HG02571 (cell line): ENCODE measurements around the gene PCLO.
"Not testable (repeated sequence)": the region's sequence is repeated elsewhere in the genome, so short reads cannot be mapped to it uniquely, and the experiment has no call there.

Experiments
- ATAC-seq: cut with Tn5 transposase; IDR thresholded peaks from one replicate; pipeline ENCODE4 v1.9.1; 2021; ENCODE audit warnings: mild to moderate bottlenecking, moderate library complexity; ENCODE audit not compliant: unreplicated experiment

PCLO gene

DNA sequence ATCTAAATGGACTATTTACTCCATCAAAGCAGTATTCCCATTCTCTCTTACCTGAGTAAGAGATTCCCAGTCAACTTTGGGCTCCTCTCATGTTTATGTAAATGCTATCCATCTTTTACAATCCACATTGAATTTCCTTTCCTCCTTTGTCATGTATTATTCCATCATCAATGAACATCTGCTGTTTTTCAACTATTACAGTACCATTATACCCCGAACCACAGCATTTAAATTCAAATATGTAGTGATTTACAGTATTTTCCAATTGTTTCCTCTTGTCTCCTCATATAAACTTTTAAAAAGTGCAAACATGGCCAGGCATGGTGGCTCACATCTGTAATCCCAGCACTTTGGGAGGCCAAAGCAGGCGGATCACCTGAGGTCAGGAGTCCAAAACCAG lies 20.3 kb downstream of the PCLO start:
- ATAC-seq, result no peak

DNA sequence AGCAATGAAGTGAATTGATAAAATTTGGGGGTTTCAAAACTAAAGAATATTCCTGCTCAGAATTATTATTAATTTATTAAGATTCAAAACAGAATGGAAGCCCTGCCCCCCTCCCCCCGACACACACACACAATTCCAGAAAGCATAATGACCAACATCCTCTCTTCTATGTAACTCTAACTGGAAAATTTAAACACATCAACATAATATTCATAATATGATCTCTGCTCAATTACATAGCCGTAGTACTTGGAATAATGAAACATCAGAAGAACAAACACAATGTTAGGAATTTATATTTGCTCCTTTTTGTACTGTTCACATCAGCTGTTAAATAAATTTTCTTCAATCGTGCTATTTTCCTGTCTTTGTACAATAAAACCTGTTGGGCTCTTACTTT lies 20.8 kb downstream of the PCLO start:
- ATAC-seq, result no peak

DNA sequence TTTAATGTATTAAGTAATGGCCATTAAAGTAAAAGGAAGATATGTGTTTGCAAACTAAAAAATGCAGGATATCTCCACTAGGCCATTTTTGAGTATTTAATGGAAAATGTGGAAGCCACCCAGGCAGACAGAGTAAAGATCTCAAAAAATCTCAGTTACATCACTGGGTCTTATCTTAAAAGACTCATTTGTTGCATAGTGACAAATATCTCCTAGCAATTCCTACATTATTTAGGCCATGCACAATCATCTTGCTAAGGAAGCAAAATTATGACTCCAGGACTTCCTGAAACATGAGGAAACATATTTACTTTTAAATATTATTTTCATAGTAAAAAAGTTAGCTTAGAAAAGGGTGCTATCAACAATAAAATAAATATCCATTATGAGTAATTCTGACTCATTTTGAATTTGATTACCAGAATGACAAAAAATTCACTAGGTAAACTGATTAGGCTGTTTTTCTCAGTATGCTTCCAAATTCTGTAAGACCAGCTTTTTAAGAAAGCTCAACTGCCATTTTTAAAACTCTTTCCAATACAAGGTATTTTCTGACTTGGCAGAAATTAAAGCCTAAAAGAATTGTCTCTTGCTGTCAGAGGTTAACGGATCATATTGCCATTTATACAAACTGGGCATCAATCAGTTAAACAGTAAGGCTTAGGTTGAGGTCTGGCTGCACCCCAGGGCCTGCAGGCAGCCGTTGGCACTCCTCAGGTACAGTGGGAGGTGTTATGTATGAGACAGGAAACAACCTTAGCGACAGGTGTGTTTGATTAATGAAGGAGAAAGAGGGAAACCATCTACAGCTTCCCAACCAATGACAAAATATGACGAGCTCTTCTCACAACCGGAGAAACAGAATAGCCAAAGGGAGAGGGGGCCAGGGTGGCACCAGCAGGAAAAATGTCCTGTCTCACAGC lies 31.8 kb downstream of the PCLO start:
- ATAC-seq, result no peak

DNA sequence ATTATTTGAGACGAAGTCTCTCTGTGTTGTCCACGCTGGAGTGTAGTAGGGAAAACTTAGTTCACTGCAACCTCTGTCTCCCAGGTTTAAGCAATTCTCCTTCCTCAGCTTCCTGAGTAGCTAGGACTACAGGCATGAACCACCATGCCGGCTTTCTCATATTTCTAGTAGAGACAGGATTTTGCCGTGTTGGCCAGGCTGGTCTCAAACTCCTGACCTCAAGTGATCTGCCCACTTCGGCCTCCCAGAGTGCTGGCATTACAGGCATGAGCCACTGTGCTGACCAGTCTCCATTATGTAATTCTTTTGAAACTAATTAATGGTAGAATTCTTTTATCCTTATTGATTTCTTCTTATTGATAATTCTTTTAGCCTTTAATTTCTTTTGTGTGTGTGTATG lies 32.5 kb downstream of the PCLO start:
- ATAC-seq, result no peak

DNA sequence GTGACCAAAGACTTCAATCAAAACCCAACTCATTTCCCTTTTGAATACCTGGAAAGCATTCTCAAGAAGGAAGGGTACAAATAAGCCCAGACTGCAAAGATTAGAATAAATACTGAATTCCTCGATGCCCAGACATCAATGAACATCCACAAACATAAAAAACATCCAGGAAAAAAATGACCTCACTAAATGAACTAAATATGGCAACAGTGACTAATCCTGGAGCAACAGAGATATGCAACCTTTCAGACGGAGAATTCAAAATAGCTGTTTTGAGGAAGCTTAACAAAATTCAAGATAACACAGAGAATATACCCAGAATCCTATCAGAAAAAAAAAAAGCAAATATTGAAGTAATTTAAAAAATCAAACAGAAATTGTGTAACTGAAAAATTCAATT lies 43.2 kb downstream of the PCLO start:
- ATAC-seq, result no peak

DNA sequence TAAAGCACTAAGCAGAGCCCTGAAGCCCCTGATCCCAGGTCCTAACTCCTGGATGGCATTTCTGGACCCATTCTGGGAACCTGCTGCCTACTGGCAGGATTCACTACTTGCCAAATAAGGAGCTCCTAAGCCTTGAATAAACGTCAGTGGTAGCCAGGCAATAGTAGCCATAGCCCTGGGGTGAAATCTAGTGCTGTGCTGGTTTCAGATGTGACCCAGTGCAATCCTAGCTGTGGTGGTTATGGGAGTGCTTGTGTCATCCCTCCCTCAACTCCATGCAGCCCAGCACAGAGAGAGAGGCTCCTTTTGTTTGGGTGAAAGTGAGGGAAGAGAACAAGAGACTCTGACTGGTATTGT lies 43.7 kb downstream of the PCLO start:
- ATAC-seq, result no peak

DNA sequence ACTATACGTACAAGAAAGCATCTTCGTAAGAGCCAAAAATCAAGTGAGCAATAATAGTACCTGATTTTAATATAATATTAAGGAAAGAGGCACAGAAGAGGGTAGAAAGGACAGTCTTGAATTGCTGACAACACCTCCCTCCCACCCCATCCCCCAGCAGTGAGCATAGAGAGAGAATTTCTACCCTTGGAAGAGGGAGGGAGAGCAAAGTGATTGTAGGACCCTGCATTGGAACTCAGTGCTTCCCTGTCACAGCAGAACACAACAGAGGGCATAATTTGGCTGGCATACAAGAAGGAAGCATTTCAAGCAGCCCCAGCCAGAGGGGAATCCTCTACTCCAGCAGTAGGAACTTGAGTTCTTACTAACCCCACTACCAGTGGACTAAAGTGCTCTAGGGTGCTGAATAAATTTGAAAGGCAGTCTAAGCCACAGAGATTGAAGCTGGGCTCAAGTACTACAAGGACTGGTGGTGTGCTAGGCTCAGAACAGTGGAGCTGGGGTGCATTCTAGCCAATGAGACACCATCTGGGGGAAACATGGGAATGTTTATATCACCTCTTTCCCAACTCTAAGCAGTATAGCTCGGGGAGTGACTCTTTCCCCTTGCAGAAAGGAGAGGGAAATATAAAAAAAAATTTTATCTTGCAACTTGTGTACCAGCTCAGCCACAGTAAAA lies 44.2 kb downstream of the PCLO start:
- no peak for ATAC-seq

DNA sequence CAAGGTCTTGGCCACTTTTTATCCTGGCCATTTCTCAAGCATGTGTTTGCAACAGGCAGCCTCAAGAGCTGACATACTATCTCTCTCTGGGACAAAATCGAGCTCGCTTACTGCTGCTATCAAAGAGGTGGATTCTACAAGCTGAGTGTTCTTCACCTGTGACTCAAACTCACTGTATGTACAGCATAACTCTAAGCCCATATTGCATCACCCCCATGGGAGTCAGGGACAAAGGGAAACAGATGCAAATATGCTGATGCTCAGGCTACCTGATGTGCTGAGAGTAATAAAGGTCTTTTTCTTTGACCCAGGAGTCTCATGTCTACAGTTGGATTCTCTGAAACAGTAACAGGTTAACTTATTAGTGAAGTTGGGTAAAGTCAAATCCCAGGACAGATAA lies 45.2 kb downstream of the PCLO start:
- ATAC-seq, result no peak

DNA sequence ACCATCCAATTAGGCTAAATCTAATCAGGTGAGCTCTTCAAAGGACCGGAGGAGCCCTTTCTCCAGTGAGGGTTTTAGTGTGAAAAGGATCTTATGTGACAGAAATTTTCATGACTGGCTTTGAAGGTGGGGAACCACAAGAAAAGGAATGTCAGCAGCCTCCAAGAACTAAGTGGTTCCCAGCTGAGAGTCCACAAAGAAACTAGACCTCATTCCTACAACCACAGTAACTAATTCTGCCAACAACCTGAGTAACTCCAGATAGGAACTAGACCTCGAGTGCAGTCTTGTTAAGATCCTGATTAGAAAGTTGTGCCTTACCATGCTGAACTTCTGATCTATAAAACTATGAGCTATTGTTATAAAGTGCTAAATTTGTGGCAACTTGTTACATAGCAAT lies 51.3 kb downstream of the PCLO start:
- ATAC-seq, result no peak

DNA sequence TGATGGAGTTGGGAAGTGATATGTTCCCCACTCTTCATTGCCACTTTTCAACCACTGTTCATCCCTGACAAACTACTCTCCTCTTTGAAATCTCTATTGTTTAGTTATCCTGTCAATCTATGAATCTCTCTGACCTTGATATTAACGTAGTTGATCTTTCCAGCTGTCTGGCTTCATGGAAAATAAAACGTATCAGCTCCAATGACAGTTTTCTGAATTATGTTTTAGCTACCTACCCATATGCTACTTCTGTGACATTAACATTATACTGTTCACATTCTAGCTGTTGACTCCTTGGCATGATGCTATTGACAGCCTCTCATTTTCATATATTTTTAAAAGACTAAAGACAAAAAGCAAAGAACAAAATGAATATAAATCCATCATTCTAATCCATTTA lies 53.3 kb downstream of the PCLO start:
- no peak for ATAC-seq

DNA sequence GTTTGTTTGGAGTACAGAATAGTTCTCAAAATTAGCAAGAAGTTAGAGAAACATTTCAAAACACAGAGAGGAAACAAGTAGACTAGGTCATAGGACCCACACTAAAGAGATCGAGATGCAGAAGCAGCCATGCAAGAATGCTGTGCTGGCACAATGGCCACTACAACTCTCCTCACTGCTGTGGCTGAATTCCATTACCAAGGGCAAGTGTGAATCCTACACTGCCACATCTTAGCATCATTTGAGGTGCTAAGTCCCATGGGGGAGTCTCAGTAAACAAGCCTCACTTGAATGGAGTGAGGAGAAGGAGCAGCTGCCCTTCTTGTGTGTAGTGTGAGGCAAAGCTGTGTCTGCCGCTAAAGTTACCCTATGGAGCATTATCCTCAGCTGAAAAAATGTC lies 56.7 kb downstream of the PCLO start:
- no peak for ATAC-seq

DNA sequence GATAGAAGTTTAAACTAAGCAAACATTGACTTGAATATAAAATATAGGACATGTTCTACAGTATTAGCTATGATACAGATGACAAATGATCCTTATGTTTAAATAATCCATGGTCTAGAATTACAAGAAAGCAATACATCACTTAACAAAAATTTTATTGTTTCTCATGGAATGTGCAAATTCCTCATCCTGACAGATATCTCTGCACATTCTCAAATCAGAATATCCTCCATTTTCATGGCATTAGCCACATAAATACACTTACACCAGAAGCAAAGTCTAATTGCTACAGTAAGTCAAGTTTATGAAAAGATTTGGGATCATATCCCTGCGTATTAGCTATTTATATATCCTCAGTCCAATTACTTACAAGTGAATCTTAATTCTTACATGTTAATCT lies 57.6 kb downstream of the PCLO start:
- no peak for ATAC-seq

DNA sequence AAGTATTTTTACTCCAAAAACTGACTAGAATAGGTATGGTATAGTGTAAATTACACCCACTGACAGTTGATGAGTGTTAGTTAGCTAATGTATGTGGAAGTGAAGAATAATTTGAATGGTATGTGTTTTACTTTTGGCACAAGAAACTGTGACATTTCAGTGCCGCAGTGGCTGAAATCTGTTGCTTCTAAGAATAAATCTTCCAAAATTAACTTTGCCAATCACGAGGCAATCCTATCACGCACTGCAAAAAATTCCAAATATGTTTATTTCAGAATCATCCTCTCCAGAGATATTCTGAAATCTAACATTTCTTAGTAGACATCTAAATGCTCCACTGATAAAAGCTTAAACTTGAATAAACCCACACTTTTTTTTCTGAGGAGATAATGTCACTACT lies 61.2 kb downstream of the PCLO start:
- no peak for ATAC-seq

DNA sequence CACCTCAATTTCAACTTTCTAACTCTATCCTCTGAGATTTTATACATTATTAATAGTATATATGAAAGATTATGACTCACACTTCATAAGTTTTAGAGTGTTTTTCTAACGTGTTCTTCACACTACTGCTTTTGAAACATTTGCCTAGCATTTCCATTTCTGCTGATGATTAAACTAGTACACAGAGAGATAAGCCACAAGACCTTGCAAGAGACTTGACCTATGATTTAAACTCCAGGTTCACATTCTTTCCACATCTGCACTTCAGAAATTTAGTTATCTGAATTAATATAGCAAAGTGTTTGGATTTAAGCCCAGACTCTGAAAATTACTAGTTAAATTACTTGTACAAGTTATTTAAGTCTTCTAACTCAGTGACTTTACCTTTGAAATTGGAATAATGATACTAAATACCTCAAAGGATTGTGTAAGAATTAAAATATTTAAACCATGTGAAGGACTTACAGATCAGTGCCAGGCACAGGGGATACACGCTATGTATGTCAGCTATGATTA lies 66.6 kb downstream of the PCLO start:
- no peak for ATAC-seq

DNA sequence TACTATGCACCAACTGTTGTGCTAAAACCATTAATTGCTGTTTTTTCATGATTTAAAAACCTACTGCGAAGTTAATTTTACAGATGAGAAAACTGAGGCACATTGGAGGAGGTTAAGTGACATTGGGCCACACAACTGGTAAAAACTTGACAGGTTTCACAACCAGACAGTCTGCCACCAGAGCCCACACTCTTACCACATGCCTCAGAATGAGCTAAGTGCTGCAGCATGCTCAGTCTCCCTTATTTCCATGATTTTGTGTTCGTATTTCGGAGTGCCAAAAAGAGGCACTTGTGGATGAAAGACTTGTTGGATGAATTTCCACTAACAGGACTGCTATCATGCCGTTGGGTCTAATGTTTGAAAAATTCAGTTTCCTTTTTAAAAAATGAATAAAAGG lies 77.4 kb downstream of the PCLO start:
- no peak for ATAC-seq

DNA sequence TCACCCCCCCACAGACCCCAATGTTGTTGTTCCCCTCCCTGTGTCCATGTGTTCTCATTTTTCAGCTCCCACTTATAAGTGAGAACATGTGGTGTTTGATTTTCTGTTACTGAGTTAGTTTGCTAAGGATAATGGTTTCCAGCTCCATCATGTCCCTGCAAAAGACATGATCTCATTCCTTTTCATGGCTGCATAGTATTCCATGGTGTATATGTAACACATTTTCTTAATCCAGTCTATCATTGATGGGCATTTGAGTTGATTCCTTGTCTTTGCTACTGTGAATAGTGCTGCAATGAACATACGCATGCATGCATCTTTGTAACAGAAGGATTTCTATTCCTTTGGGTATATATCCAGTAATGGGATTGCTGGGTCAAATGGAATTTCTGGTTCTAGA lies 82.8 kb downstream of the PCLO start:
- ATAC-seq, result not testable (repeated sequence)

DNA sequence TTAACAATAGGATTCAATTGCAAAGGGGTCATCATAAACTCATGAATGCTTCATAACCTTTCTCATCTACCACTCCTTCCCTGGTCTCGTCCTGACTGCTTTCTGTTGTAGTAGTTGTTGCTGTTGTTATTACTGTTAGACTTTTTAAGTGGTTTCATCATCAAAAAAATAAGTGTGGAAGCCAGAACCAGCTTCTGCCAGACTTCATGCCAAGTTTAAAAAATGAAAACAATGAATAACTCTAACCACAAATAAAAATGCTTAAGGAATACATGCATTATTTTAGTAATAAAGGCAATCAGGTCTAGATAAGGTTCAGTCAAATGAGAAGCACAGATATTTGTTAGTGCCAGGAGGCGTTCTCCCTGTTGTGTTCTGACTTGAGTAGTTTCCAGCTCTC lies 85.4 kb downstream of the PCLO start:
- ATAC-seq, result no peak

DNA sequence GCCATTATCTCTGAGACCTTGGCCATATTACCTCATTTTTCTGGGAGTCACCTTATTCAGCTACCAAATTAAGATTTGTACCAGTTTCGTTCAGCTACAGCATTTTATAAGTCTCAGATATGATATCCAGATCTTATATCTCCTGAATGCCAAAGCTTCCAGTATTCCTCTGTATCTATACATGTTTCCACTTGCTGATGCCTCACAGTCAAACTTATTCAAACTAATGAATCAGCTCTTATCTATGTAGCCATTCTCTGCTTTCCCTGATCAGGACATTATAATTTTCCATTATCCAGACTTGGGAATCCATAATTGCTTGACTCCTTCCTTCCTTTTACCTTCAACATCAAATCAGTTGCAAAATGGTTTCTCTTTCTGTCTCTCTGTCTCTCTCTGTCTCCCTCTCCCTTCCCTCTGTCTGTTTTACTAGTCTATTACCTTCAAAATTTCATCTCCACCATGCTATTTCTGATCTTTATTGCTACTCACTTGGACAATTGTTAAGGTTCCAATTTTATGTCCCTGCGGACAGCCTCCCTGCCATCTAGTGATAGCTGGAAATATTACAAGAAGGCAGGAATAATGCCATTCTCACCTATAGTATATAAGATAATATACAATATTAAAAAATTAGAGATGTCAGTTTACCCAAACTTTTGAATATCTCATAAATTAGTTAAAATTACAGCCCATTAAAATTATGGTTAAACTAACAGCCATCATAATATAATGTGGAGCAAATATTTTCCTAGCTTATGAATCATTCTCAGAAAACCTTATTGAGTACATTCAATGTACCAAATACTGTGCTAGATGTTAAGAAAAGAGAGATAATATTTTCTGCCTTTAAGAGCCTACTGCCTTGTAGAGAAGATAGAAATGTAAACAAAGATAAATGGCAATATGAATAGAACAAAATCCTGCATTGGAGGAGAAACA lies 89.8 kb downstream of the PCLO start:
- ATAC-seq, result no peak

DNA sequence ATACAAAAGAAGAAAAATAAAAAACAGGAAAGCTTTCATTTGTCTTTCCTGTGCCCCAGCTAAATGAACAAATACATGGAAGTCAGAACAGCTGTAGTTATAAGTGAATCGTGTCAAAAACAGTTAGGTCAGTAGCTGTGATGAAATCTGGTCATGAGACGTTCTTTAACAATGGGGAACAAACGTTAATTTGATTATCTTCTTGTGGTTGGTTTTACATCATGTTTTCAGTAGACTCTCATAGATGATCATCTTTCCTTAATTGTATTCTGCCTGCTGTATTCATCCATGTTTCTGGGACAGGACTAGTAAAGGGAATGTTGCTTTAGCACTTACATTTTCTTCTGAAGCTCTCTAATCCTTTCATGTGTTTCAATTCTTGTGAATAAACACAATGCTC lies 97.0 kb downstream of the PCLO start:
- ATAC-seq, result no peak

DNA sequence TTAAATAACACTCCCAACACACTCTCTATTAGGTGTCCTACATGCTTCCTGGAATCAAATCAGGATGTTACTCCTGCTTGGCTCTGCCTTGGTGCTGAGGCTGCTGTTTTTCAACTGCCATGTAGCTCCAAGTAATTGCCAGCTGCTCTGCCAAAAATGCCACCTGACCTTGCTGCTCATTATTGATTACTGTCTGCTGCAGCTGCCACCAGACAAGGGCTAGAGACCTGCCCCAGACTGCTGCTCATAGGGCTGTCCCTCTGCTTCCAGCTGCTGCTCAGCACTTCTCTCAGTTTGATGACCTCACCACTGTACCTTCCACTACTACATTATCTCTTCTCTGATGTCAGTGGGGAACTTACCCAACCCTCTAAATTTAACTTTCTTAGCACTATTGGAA lies 102.5 kb downstream of the PCLO start:
- ATAC-seq, result no peak

DNA sequence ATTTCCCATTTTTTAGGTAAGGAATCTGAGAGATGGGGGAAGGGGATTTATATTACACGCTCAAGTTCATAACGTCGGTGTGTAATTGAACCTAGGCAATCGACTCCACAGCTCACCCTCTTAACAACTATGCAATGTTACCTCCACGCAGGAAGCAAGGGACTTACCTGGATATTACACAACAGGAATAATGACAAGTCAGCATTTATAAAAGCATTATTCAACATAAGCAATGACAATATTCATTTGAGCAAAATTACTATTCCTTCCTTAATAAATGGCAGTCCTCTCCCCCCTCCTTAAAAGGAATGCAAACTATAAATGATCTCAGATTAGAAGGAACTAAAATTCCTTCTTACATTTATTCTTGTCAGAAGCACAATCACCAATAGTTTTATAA lies 104.0 kb downstream of the PCLO start:
- no peak for ATAC-seq
